Activated naive CD4-positive, alpha-beta T cell treated with anti-CD3 and anti-CD28 coated beads, Interleukin-2, amount 50 U/mL, for 72 hours (primary cell): Measurements from ENCODE around the gene CELA2A. TPM values are rescaled to one million over a fixed set of nuclear protein-coding genes. Genes with fewer than 3 reads are reported as not detected.
"Not testable (repeated sequence)": the region's sequence is repeated elsewhere in the genome, so short reads cannot be mapped to it uniquely, and the experiment has no call there.

Experiments
- ATAC-seq, 2 donors: fragments of 150-1000 bp; cut with Tn5 transposase; 2 replicates each; pipeline ENCODE4 v1.10.0; 2021; ENCODE audit warnings: mild to moderate bottlenecking in 2 of 2, moderate library complexity in 2 of 2
- DNase-seq, 2 donors: peaks; one replicate each; pipeline ENCODE4 v3.0.0; 2021 to 2022; ENCODE audit warnings: low spot score in 2 of 2
- H3K27ac Mint-ChIP-seq, 2 donors: one replicate each; pipeline ENCODE4 v1.8.0; 2022; ENCODE audit warnings: mild to moderate bottlenecking in 2 of 2, mixed read lengths in 2 of 2
- H3K36me3 Mint-ChIP-seq, 2 donors: one replicate each; pipeline ENCODE4 v1.8.0; 2022; ENCODE audit warnings: mixed read lengths in 2 of 2
- H3K9me3 Mint-ChIP-seq, 2 donors: one replicate each; pipeline ENCODE4 v1.8.0; 2022; ENCODE audit warnings: mixed read lengths in 2 of 2
- total RNA-seq, 2 donors: library from RNA; stranded (reverse); gene quantifications; one replicate each; pipeline ENCODE4 v1.2.3, GENCODE V29; 2022

Gene CELA2A
- total RNA-seq, 2 donors from 2014 or later: not detected

DNA sequence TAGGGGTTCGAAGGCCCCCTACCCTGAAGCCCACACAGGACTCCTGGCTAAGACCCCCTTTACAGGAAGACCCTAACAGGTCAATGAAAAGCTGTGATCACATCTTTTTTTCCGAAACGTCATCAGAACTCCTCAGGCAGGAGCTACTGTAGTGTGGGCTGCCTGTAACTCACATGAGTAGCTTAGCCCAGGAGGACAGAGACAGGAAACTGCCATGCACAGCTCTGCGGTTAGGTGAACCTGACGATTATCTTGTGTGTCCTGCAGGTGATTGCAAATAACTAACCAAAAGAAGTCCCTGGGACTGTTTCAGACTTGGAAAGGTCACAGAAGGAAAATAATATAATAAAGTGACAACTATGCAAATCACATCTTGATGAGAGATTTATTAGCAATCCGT, 15.2 kb downstream of the CELA2A start:
- not testable (repeated sequence) for DNase-seq, H3K36me3 Mint-ChIP-seq, ATAC-seq, H3K9me3 Mint-ChIP-seq, H3K27ac Mint-ChIP-seq

DNA sequence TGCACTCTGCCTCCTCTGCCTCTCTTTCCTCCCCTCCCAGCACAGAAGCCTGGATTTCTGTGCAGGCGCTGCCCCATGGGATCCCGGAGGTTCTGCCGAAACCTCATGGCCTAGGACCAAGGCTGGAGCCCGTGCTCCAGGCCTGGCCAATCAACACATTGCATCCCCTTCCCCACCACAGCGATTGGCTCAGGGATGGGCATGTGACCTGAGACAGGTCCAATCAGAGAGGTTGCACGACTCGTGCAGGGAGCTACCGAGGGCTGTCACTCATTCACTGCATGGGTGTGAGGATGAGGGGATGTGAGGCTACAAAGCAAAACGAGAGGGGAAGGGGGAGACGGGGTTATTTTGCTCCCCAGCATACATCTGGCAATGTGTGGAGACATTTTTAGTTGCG, 16.1 kb downstream of the CELA2A start:
- ATAC-seq: no peak
- Mint-ChIP-seq H3K36me3 (no peaks in the 10 kb centered on the region), H3K9me3 (no peaks in the 10 kb centered on the region), H3K27ac (no peak overlapping the region)
- no peak for DNase-seq

DNA sequence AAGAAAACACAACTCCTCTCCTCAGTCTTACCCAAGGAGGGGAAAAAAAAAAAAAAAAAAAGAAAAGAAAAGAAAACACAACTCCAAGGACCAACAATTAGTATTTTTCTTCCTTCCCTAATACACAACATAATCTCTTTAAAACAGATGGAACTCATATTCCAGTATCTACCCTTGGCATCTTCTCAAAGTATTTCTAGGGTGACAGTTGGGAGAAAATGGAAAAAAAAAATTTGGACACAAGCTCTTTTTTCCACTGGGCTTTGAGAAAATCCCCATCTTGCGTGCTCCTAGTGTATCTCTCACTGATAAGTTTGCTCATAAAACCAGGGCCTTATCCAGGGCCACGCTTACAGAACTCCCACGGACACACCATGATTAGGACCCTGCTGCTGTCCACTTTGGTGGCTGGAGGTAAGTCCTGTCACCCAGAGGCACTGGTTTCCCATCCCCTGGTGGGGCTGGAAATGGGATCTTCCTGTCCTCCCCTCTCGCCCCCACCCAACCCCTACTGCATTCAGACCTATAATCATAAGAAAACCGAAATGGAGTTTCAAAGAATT, 19.3 kb downstream of the CELA2A start, which contains the start of gene CELA2B:
TSS of gene CELA2B (plus strand) at position 353 of the 563 bp plus-strand sequence. CDS start at position 375, 22 bp downstream.
- ATAC-seq (no peak), DNase-seq (no peak)
- Mint-ChIP-seq H3K36me3 (no peaks in the 10 kb centered on the region), H3K9me3 (no peaks in the 10 kb centered on the region), H3K27ac (no peak within 1 kb of the TSS)

DNA sequence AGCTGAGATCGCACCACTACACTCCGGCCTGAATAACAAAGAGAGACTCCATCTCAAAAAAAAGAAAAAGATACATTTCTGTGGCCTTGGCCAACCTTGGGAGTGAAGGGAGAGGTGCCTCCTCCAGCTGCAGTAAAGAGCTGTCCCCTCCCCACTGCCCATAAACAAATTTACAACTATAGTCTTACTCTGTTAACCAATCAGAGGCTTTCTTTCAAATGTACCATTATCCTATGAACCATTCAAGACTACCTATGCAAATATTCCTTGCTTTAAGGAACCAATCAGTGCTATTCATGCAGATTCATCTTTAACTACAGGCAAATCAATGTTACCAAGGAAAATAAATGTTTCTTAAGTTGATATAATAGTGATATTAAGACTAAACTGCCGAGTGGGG, 20.4 kb downstream of the CELA2A start:
- no peaks in the 10 kb centered on the region for H3K36me3 Mint-ChIP-seq
- DNase-seq: no peak
- no peaks in the 10 kb centered on the region for H3K9me3 Mint-ChIP-seq
- ATAC-seq: no peak
- no peak overlapping the region for H3K27ac Mint-ChIP-seq

DNA sequence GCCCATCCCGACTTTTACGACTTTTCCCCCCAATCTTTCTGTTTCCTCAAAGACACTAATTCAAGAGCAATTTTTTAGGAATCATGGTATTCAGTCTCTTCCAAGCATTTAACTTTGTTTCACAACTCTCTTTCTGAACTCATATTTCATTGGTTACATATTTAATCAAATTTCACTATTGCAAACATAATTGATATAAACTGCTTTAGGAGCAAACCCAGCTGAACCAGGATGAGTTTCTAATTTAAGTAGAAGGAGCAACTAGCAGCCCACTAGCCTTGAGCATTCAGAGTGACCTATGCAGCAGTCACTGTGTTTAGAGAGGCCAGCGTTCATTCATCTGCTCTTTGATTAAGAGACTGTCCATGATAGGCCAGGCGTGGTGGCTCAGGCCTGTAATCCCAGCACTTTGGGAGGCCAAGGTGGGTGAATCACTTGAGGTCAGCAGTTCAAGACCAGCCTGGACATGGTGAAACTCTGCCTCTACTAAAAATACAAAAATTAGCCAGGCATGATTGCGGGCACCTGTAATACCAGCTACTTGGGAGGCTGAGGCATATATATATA, 21.2 kb downstream of the CELA2A start:
- no peaks in the 10 kb centered on the region for H3K9me3 Mint-ChIP-seq
- no peaks in the 10 kb centered on the region for H3K36me3 Mint-ChIP-seq
- no peak for DNase-seq
- no peak overlapping the region for H3K27ac Mint-ChIP-seq
- ATAC-seq: no peak

DNA sequence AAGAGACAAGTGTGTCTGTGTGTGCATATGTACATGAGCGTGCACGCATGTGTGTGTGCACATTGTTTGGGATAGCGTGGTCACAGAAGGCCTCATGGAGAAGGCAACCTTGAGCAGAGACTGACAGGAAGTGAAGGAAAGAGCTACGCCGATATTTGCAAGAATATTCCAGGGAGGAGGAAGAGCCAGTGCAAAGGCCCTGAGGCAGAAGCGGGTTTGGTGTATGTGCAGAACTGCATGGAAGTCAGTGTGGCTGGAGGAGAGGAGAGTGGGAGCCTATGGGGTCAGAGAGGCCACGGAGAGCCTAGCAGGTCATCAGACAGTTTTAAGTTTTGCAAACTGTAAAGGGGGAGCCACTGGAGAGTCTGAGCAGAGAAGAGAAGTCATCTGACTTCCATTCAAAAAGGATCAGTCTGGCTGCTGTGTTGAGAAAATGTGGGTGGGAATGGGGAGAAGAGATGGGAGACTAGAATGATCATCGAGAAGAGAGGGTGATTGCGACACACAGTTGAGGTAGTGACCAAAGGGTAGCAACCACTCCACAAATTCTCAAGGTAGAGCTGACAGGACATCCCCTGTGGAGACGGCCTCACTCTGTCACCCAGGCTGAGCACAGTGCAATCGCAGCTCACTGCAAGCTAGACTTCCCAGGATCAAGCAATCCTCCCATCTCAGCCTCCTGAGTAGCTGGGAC, 23.3 kb downstream of the CELA2A start:
- H3K27ac Mint-ChIP-seq: no peak overlapping the region
- DNase-seq: no peak
- no peaks in the 10 kb centered on the region for H3K9me3 Mint-ChIP-seq
- no peaks in the 10 kb centered on the region for H3K36me3 Mint-ChIP-seq
- ATAC-seq: no peak

DNA sequence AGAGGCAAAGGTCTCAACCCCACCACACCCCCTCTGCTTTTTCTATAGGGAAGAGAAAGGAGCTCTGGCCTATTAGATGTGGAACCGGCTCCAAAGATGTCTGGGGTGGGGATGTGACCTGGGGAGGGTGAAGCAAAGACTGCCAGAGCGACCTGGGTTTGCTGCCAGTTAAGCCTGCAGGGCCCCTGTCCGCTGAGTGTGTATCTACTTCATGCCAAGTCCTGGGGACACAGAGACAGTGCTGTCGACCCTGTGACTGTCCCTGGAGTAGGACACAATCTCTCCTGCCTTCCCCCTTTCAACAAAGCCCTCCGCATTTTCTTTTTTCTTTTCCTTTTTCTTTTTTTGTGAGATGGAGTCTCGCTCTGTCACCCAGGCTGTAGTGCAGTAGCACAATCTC, 25.9 kb downstream of the CELA2A start:
- H3K27ac Mint-ChIP-seq, ATAC-seq, H3K9me3 Mint-ChIP-seq, DNase-seq, H3K36me3 Mint-ChIP-seq: not testable (repeated sequence)

DNA sequence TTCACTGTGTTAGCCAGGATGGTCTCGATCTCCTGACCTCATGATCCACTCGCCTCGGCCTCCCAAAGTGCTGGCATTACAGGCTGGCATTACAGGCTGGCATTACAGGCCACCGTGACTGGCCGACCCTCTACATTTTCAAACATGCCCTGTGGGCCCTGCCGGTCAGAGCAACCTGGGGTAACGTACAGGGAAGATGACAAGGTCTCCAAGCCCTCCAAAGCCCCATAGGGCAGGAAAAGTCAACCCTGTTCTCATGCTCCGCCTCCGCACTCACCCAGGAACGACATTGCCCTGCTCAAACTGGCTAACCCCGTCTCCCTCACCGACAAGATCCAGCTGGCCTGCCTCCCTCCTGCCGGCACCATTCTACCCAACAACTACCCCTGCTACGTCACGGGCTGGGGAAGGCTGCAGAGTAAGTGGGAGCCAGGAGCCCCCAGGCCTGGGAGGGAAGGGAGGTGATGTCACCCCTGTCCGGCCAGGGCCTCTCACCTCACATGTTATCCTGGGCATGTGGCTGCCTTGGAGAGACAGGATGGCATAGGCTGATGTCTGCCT, 26.5 kb downstream of the CELA2A start:
- H3K27ac Mint-ChIP-seq, H3K36me3 Mint-ChIP-seq, ATAC-seq, DNase-seq, H3K9me3 Mint-ChIP-seq: not testable (repeated sequence)

DNA sequence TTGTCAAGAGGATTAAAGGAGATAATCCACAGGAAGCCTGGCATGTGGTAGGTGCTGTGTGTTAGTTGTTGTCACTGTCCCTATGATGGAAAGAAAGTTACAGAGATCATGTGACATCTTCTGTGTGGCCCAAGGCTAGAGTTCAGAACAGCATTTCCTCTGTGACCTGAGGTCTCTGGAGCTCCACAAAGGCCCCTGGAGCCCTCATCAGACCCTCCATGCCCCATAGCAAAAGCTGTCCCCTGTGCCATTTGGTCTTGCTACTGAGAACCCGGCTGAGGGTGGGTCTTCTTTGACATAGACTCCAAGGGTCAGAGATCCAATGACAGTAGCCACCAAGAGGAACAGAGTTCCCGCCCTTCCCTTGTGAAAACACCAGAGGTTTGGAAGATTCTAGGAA, 27.4 kb downstream of the CELA2A start:
- ATAC-seq: no peak
- Mint-ChIP-seq H3K27ac (peak overlapping the region in 1 of 2 donors; percentile 29), H3K36me3 (peaks cover 0 to 1% of the 10 kb centered on the region in 2 donors), H3K9me3 (no peaks in the 10 kb centered on the region)
- DNase-seq: no peak

DNA sequence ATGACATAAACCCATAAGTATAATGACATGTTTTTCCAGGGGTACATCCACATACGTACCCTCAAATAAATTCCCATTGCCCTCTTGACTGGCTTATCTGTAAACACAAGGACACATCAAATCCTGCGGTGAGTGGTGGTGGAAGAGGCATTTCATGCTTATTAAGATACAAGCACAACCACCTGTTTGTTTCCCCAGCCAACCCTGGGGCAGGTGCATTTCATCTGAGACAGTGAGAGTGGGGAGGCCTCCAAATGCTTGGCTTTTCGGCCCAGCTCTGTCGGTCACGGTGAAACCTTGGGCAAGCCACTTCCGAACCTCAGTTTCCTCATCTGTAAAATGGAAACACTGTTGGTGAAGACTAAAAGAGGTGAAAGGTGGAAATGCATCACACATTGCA, 27.9 kb downstream of the CELA2A start:
- ATAC-seq: not testable (repeated sequence)

DNA sequence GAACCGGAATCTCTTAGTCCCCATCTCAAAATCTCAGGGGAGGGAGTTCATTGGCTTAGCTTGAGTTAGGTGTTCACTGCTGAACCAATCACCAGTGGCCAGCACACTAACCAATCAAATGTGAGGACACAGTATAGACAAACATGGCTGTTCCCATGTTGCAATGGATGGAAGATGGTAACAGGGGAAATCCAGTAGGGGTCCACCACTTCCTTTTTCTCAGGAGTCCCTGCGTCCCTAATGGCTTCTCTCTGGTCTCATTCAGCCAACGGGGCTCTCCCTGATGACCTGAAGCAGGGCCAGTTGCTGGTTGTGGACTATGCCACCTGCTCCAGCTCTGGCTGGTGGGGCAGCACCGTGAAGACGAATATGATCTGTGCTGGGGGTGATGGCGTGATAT, 29.1 kb downstream of the CELA2A start:
- DNase-seq: no peak
- peaks cover 0 to 9% of the 10 kb centered on the region in 2 donors for H3K36me3 Mint-ChIP-seq
- H3K27ac Mint-ChIP-seq: no peak overlapping the region
- H3K9me3 Mint-ChIP-seq: no peaks in the 10 kb centered on the region
- ATAC-seq: no peak

More for the DNA sequence above, 27.9 kb downstream of the CELA2A start:
- H3K27ac Mint-ChIP-seq, H3K36me3 Mint-ChIP-seq, H3K9me3 Mint-ChIP-seq, DNase-seq: not testable (repeated sequence)

DNA sequence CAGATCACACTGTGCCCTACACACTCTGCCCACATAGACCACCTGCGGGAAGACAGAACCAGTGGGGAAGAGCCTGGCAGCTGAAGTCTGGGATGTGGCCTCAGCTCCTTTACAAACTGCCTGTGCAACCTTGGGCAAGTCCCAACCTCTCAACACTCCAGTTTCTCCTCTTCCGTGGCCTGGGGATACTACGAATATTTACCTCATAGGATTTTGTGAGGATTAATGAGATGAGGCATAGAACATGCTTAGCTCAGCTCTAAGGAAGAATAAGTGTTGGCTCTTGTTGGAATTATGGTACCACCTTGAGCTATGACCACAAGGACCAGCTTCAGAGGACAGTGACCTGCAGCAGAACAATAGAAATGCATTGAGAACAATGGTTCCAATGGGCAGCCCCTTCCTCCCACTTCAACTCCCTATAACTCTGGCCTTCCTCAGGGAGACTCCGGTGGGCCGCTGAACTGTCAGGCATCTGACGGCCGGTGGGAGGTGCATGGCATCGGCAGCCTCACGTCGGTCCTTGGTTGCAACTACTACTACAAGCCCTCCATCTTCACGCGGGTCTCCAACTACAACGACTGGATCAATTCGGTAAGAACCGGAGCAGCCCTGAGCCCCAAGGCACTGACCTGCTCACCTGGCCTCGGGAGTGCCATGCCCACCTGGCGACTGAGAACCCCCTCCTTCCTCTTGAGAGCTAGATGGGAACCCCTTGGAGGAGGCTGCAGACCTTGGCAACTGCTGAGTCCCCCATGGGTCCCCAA, 30.5 kb downstream of the CELA2A start:
- H3K36me3 Mint-ChIP-seq, H3K27ac Mint-ChIP-seq, ATAC-seq, DNase-seq, H3K9me3 Mint-ChIP-seq: not testable (repeated sequence)

DNA sequence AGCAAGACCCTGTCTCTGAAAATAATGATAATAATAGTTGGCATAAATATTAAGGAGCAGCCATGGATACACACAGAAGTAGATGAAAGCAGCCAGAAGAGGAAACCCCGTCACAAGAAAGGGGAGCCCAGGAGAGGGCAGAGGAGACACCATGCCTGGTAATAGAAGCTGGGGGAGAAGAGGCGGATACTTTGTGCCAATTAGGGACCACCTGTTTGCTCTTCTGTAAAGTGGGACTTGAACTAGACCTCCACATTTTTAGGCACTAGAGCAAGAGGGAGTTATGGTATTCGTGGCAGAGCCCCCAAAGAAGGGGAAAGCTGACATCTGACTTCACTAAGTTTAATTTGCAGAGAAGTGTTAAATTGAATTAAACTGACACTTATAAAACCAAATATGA, 31.8 kb downstream of the CELA2A start:
- Mint-ChIP-seq H3K9me3 (no peaks in the 10 kb centered on the region), H3K36me3 (peaks cover 0 to 9% of the 10 kb centered on the region in 2 donors), H3K27ac (no peak overlapping the region)
- DNase-seq (no peak), ATAC-seq (no peak)

DNA sequence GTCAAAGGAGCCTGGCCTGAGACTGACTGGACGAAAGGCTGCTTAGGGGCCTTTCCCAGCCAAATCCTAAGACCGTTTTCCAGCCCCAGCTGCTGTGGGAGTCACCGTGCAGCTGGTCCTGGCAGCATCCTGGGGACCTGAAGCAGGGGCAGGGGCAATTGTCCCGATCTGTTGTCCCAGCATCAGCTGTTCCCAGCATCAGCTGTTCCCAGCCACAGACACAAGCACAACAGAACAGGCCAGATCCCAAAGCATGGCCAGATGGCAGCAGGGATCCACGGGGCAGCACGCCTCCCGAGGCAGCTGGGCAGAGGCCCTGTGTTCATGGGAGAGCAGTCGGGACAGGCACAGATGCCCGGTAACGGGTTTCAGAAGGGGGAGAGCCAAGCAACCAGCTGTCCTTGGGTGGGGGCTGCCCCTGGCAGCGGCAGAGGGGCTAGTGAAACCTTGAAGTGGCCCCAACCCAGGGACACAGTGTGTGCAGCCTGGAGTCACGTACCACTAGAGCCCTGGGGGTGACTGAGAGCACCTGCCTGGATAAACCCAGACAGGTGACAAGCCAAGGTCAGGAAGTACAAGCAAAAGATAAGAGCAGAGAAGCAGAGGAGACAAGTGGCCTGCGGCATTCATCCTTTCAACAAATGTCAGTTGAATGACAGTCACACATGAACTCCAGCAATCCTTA, 32.7 kb downstream of the CELA2A start:
- Mint-ChIP-seq H3K9me3 (no peaks in the 10 kb centered on the region), H3K27ac (peak overlapping the region in 1 of 2 donors; percentile 50), H3K36me3 (peaks cover 0 to 9% of the 10 kb centered on the region in 2 donors)
- ATAC-seq (no peak), DNase-seq (no peak)

DNA sequence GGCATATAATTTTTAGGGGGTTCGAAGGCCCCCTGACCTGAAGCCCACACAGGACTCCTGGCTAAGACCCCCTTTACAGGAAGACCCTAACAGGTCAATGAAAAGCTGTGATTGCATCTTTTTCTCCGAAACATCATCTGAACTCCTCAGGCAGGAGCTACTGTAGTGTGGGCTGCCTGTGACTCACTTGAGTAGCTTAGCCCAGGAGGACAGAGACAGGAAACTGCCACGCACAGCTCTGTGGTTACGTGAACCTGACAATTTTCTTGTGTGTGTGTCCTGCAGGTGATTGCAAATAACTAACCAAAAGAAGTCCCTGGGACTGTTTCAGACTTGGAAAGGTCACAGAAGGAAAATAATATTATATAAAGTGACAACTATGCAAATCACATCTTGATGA, 34.5 kb downstream of the CELA2A start:
- DNase-seq, H3K9me3 Mint-ChIP-seq, H3K27ac Mint-ChIP-seq: not testable (repeated sequence)
- peak; percentile 72 to 73 for ATAC-seq
- peaks cover 0 to 13% of the 10 kb centered on the region in 2 donors for H3K36me3 Mint-ChIP-seq

DNA sequence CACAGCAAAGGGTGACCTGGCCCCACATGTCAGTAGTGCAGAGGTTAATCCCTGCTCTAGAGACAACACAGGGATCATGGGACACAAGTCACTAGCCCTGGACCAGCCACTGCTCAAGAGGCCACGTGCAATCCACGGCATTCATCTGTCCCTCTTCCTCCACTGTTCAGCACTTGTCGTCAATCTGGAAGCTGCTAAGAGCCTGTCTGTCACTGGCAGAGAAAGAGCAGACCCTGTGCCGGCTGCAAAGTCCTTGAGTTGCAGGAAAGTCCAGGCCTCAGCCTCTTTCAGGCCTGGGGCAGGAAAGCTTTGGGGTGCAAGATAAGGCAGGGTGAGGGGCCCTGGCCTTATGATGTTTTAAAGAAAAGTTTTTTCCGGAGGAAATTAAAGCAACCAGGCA, 36.1 kb downstream of the CELA2A start:
- H3K9me3 Mint-ChIP-seq: no peaks in the 10 kb centered on the region
- DNase-seq: no peak
- no peak overlapping the region for H3K27ac Mint-ChIP-seq
- no peak for ATAC-seq
- H3K36me3 Mint-ChIP-seq: peaks cover 0 to 13% of the 10 kb centered on the region in 2 donors
